SH-SY5Y (cell line): Measurements from ENCODE around the gene UBE2E3.

Source experiments
- GATA2 ChIP-seq: IDR thresholded peaks from 2 replicates; pipeline ENCODE4 v1.6.1; 2011; ENCODE audit warnings: mild to moderate bottlenecking, low read depth, low read length
- GATA3 ChIP-seq: IDR thresholded peaks from 2 replicates; pipeline ENCODE4 v1.6.1; 2011; ENCODE audit warnings: low read depth, mild to moderate bottlenecking, low read length, moderate library complexity

DNA sequence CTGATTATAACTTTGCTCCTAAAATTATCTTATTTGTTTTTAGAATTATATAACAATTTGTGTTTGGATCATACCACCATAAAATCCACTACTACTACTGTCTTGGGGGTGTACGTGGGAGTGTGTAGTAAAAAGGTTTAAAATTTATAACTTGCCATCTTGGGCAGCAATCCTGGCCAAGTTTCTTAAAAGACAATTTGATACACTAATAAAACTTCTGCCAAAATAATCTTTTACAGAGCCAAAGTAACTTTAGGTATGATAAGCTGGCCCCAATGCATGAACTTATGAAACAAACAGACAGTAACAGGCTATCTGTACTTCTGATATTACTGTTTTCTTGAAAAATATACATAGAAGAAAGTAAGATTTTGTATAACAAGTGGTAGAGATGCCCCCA lies 11.3 kb upstream of the UBE2E3 start:
- no peak for TF ChIP-seq GATA2
- no peak for TF ChIP-seq GATA3
